ENCODE data around the gene METTL23. TPM values are rescaled to one million over a fixed set of nuclear protein-coding genes. Genes with fewer than 3 reads are reported as not detected.

METTL23 gene
- total RNA-seq, 4 donors from 2014 or later = 19.2 to 52.6 (median 25.1) TPM

DNA sequence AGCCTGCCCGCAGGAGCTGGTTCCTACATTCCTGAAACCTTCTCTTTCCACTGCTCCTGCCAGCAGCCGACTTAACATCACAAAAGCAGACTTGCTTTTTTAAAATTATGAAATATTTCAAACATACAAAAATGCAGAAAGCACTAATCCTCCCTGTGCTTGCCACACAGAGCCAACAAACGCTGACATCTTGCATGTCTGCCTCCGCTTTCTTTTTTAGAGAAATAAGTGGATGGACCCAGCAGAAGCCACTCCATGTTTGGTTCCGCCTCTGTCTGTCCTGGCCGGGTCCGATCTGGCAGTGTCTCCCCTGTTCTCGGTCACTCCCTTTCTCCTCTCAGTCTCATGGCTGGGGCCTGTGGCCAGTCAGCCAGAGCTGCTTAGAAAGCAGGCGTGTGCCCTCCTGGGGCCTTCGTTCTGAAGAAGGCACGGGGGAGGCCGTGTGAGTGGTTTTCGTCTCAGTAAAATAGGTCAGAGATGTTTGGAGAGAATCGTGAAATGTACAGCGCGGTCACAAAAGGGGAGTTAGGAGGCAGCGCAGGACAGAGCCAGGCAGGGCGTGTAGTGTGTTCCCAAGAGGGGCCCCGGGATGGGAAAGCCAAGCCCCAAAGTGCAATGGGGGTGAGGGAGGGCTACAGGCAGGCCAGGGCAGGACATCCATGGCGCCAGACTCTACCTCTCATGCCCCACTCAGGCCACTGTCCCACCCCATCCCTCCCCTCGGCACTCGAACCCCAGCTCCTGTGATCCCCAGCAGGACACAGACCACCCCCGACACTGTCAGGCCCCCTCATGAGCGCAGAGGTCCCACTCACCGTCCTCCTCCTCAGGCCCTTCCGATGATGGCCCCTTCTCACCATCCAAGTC is 39.1 kb upstream of the METTL23 start:
- ATAC-seq = peak; percentile 74
- Histone ChIP-seq H3K4me3 (peak overlapping the region in 1 of 2 donors; percentile 10), H3K9me3 (no peaks in the 10 kb centered on the region), H3K27me3 (no peaks in the 10 kb centered on the region), H3K36me3 (peaks cover 0 to 32% of the 10 kb centered on the region in 2 donors), H3K27ac (peak overlapping the region; percentile 90 to 98 (median 92)), H3K4me1 (peaks cover 8 to 100% (median 50%) of the 10 kb centered on the region in 3 donors)
- TF ChIP-seq, protein P1, sequence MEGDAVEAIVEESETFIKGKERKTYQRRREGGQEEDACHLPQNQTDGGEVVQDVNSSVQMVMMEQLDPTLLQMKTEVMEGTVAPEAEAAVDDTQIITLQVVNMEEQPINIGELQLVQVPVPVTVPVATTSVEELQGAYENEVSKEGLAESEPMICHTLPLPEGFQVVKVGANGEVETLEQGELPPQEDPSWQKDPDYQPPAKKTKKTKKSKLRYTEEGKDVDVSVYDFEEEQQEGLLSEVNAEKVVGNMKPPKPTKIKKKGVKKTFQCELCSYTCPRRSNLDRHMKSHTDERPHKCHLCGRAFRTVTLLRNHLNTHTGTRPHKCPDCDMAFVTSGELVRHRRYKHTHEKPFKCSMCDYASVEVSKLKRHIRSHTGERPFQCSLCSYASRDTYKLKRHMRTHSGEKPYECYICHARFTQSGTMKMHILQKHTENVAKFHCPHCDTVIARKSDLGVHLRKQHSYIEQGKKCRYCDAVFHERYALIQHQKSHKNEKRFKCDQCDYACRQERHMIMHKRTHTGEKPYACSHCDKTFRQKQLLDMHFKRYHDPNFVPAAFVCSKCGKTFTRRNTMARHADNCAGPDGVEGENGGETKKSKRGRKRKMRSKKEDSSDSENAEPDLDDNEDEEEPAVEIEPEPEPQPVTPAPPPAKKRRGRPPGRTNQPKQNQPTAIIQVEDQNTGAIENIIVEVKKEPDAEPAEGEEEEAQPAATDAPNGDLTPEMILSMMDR (IDR thresholded peaks at IDR 0.05) = no peak
- TF ChIP-seq POLR2A (IDR thresholded peaks at IDR 0.05) (no peak), EP300 (IDR thresholded peaks at IDR 0.05) (no peak), POLR2AphosphoS5 (IDR thresholded peaks at IDR 0.05) (peak; percentile 58)
- 33 to 36% methylated on average over 12 to 13 of the region's 26 CpGs for WGBS, 2 donors (ENCODE audit: low coverage in 1 of 2)

DNA sequence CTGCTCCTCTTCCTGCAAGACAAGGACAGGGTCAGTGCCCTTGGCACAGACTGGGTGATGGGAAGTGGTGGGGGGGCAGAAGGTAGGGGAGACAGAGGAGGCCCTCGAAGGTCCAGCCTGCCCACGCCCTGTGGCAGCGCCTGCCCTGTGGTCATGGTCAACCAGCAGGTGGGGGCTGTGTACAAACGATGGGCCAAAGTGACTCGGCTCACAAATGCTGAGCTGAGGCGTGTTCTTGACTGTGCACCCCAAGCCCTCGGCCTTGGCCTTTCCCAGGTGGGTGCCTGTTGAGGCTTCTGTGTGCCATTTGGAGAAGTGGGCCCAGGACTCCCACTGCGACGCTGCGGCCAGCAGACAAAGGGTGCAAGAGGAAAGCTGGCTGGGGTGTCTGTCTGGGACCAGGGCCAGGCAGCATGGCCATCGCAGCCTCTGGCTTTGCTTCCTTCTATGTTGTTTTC is 38.4 kb upstream of the METTL23 start:
- no peak for TF ChIP-seq EP300 (IDR thresholded peaks at IDR 0.05)
- TF ChIP-seq, protein P1 (IDR thresholded peaks at IDR 0.05) = peak in 1 of 4 experiments; percentile 34
- Histone ChIP-seq H3K27me3 (no peaks in the 10 kb centered on the region), H3K27ac (peak overlapping the region; percentile 90 to 98 (median 92)), H3K9me3 (no peaks in the 10 kb centered on the region), H3K36me3 (peaks cover 0 to 25% of the 10 kb centered on the region in 2 donors), H3K4me3 (peak overlapping the region in 1 of 2 donors; percentile 10), H3K4me1 (peaks cover 8 to 100% (median 44%) of the 10 kb centered on the region in 3 donors)
- peak; percentile 31 for ATAC-seq
- 27% methylated on average over 3 of the region's 11 CpGs; no CpG with 5 or more reads in 1 of the 2 donors for WGBS, 2 donors (ENCODE audit: low coverage in 1 of 2)

DNA sequence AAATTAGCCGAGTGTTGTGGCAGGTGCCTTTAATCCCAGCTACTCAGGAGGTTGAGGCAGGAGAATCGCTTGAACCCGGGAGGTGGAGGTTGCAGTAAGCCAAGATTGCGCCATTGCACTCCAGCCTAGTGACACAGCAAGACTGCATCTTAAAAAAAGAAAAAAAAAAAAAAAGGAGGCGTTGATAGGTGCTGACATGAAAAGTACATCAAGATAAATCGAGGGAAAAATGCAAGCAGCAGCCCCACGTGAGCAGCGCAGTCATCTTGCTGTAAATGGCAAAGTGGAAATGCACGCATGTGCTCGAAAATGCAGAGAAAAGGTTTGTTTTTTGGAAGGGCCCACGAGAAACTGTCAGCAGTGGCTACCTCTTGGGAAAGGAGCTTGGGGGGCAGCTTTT is 36.8 kb upstream of the METTL23 start:
- ATAC-seq = no peak
- Histone ChIP-seq H3K36me3 (peaks cover 0 to 8% of the 10 kb centered on the region in 2 donors), H3K4me3 (no peak overlapping the region), H3K27ac (peak overlapping the region; percentile 90 to 98 (median 92)), H3K27me3 (no peaks in the 10 kb centered on the region), H3K4me1 (peaks cover 8 to 100% (median 48%) of the 10 kb centered on the region in 3 donors), H3K9me3 (no peaks in the 10 kb centered on the region)
- TF ChIP-seq POLR2AphosphoS5 (IDR thresholded peaks at IDR 0.05) (no peak), EP300 (IDR thresholded peaks at IDR 0.05) (no peak), POLR2A (IDR thresholded peaks at IDR 0.05) (no peak)
- TF ChIP-seq, protein P1 (IDR thresholded peaks at IDR 0.05) = no peak
- 36 to 64% methylated on average over 6 to 7 of the region's 11 CpGs for WGBS, 2 donors (ENCODE audit: low coverage in 1 of 2)

DNA sequence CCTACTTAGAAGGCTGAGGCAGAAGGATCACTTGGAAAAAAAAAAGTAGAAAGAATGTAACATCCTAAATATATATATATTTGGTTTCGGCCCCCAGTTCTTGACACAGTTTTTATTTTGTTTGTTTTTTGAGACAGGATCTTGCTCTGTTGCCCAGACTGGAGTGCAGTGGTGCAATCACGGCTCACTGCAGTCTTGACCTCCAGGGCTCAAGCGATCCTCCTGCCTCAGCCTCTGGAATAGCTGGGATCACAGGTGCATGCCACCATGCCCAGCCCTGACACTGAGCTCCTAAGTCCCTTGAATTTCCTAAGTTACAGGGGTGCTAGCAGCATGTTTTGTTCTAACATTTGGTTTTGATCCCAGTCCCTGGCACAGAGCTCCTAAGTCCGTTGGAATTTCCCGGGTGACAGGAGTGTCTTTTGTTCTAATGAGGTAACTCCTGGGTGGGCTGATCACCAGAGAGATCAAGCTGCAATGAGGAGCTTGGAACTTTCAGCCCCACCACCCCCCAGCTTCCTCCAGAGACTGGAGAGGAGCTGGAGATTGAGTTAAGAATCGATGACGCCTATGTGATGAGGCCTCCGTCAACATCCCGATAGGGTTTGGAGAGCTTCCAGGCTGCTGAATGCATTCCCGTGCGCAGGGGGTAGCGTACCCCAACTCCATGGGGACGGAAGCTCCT is 35.9 kb upstream of the METTL23 start:
- 70 to 100% methylated on average over 1 to 6 of the region's 13 CpGs for WGBS, 2 donors (ENCODE audit: low coverage in 1 of 2)

More for the DNA sequence above, 35.9 kb upstream of the METTL23 start:
- no peaks in the 10 kb centered on the region for H3K27me3 ChIP-seq
- no peaks in the 10 kb centered on the region for H3K9me3 ChIP-seq
- TF ChIP-seq, protein P1 (IDR thresholded peaks at IDR 0.05) = no peak
- no peak for TF ChIP-seq EP300 (IDR thresholded peaks at IDR 0.05)
- no peak for TF ChIP-seq POLR2A (IDR thresholded peaks at IDR 0.05)
- no peak for TF ChIP-seq POLR2AphosphoS5 (IDR thresholded peaks at IDR 0.05)
- peak overlapping the region in 3 of 4 donors; percentile 61 to 93 (median 91) for H3K27ac ChIP-seq
- peaks cover 8 to 100% (median 49%) of the 10 kb centered on the region in 3 donors for H3K4me1 ChIP-seq
- peaks cover 0 to under 1% of the 10 kb centered on the region in 2 donors for H3K36me3 ChIP-seq
- no peak overlapping the region for H3K4me3 ChIP-seq
- ATAC-seq = no peak
